Stimulated activated CD4-positive, alpha-beta T cell treated with anti-CD3 and anti-CD28 coated beads, Interleukin-15, amount 100 ng/mL, for 1 hour (primary cell): ENCODE results near the gene HNRNPH1.

Experiments
- DNase-seq, 2 donors: peaks; one replicate each; pipeline ENCODE4 v3.0.0-alpha.2; 2020; ENCODE audit warnings: low read depth in 1 of 2, low spot score in 1 of 2

HNRNPH1 gene

DNA sequence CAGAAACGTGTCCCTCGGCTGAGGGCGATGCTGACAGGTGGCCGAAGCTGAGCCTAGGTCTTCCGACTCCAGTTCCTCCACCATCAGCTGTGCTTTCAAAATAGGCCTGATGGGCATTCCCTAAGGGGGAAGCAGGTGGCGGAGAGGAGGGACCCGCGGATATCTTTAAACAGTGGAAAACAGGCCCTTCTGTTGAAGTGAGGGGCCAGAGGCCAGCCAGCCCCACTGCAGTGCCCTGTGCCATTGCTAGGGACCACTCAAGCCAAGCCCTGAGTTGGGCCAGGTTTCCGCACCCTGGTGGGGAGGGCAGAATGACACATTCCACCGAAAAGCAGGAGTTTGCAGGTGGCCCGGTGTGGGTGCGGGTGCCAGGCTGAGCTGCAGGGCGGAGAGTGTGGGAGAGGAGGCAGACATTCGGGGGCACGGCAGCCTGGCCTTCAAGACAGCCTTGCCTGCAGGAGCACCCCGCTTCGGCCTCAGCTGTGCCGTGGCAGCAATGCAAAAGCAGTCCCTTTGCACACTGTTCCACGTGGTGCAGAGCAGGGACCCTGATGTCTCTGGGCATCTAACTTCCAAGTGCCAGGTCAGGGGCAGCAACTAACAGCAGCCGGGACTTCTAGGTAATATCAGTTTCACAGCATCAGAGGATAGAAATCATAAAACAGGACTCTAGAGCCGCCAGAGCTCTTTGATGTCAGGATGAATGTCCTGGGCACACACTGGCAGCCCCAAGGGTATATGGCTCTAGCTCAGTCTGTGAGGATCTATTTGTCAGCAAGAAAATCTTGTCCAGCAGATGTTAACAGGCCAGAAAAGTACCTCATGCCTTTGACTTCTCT, 17.2 kb downstream of the HNRNPH1 start:
- DNase-seq: no peak

DNA sequence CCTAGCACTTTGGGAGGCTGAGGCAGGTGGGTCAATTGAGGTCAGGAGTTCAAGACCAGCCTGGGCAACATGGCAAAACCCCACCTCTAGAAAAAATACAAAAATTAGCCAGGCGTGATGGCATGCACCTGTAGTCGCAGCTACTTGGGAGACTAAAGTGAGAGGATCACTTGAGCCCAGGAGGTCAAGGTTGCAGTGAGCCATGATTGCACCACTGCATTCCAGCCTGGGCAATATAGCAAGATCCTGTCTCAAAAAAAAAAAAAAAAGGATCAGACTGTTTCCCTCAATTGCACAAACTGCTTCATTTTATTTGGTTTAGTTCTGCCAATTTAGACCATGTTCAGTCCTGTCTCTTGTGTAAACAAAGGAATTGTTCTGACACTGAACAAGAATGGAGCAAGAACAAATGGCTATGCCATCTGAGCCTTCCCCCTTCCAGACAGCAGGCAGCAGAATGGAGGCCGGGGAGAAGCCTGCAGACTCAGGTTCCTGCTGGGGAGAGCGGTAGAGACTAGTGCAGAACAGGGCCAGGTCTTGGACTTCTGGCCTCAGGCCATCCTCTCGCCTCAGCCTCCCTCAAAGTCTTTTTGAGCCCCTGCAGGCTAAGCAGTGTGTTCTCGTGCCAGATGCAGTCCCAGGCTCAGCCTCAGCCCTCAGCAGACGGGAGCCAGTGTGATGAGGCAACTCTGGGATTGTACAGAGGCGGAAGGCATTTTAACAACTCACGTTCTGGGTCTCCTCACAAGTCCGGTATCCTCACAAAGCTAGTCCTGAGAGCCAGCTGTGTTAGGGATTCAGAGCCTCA, 18.2 kb downstream of the HNRNPH1 start:
- DNase-seq: no peak

DNA sequence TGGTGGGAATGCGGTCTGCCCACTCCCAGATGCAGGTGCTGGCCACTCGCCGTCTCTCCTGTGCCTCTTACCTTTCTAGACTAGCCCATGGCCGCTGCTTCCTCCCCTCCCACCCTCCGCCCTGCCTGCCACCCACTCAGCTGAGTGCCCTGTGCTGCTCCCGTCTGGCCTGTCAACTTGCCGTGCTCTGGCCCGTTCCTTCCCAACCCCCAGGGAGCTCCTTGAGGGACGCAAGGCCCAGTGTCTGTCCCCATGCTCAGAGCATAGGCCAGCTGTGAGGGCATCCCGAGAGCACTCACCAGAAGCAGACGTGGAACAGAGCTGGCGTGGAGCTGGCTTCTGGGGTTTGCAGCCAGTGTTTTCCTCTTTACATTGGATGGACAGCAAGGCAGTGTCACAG, 20.2 kb downstream of the HNRNPH1 start:
- no peak for DNase-seq

DNA sequence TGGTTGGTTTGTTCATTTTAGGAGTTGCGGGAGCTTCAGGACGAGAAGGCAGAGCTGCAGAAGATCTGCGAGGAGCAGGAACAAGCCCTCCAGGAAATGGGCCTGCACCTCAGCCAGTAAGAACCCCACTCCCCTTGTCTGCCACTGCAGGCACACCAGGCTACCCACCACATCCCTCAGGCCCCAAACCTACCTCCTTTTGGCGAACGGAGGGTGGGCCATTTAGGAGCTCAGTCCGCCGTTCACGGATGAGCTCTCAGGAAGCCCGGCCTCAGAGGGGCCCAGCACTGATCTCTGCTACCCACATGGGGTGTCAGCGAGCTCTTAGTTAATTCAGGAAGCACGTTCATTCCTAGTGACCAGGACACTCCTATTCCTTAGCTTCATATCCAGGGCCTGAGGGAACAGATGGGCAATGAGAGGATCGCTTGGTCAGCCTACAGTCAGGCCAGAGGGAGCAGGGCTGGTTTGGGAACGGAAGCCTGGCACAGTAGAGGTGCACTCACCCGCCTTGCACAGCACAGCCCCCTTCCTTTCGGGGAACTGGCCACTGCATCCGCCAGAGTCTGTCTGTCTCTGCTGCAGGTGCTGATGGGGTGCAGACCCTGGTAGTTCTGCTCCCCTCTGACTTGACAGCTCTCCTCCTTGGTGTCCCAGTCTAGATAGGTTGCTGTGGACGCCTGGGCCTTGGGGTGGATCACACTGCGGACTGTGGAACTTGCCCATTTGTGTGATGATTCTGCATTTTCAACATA, 21.4 kb downstream of the HNRNPH1 start:
- DNase-seq: no peak

DNA sequence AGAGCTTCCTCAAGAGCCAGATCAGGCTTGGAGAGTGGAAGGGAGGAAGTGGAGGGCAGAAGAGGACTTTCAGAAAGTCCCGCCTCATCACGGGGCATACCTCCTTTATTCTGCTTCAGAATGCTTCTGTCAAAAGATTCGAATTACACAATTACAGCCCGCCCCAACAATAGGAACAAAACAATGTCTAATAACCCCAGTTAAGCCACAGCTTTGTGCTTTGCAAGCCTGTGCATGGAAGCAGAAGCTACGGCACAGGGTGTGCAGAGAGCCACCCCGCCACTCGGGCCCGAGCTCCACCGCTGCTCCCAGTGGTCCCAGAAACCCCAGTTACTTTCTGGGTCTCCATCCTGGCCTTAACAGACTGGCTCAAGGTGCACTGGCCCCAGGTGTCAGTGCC, 23.5 kb downstream of the HNRNPH1 start:
- DNase-seq: no peak

DNA sequence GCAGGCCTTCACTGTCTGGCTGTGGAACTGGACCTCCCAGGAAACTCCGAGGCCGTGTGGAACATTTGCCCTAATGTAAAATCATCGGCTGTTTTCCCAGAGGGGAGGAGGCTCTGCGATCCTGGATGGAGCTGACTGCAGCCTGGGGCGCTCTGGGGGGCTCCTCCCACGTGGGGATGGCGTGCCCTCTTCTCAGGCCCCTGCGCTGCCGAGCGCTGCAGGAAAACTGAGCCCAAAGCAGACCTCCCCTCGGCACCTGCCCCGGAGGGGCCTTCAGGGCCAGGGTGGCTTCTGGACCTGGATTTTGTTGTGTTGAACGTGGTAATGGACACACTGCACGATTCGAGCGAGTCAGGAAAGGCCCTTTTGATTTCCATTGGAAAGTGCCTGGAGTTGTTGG, 23.9 kb downstream of the HNRNPH1 start:
- no peak for DNase-seq

DNA sequence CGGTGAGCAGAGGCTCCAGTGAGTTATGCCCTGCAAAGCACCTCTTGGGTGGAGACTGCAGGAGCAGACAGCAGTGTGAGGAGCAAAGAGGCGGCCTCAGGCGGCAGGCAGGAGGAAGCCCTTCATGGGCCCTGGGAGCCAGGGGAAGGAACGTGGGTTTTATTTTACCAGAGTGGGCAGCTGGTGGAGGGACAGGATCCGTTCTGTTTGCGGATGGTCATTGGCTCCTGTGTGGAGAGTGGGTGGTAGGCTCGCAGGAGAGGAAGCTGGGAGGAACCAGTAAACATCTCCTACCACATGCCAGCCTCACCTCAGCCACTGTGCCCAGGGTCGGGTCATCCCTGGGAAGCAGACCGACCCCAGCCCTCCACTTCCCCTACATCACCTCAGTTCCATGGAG, 24.4 kb downstream of the HNRNPH1 start:
- DNase-seq: no peak

DNA sequence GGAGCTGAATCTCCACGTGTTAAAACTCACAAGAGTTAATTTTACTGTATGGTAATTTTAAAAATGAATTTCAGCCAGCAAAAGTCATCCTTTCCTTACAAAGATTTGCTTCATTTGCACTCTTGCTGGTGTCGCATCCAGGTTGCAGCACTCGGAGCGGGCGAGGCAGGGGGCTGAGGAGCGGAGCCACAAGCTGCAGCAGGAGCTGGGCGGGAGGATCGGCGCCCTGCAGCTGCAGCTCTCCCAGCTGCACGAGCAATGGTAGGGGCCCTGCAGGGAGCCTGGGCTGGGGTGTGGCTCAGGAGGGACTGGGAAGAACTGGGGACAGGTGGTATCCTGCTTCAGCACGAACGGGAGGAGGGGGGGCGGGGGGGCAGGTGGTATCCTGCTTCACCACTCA, 27.1 kb downstream of the HNRNPH1 start:
- DNase-seq: no peak

DNA sequence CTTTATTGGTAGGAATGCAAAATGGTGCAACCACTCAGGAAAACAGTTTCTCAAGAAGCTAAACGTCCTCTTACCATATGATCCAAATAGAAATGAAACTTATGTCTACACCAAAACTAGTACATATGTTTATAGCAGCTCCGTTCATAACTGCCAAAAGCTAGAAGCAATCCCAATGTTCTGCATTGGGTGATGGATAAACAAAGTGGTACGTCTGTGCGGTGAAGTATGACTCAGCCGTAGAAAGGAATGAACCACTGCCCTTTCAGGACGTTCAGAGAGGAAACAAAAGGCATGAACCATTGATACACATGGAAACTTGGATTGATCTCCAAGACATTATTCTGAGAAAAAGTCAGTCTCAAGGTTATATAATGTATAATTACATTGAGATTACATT, 27.6 kb downstream of the HNRNPH1 start:
- DNase-seq: no peak

DNA sequence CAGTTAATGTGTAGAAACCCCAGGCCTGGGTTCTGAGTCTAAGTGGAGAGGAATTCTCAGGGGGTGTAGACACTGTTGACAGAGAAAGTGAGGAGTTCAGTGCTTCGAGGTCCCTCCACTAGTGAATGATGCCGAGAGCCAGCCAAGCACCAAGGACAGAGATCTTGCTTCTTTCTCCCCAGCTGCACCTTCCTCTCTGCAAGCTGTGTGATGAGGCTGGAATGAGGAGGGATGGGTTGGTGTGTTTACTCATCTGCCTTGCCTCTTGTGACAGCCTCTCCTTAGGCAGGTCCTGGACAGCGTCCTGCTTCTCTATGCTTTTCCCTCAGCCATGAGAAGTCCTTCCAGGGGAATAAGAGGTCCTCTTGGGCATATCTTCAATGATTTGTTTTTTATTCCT, 35.3 kb downstream of the HNRNPH1 start:
- DNase-seq: no peak

DNA sequence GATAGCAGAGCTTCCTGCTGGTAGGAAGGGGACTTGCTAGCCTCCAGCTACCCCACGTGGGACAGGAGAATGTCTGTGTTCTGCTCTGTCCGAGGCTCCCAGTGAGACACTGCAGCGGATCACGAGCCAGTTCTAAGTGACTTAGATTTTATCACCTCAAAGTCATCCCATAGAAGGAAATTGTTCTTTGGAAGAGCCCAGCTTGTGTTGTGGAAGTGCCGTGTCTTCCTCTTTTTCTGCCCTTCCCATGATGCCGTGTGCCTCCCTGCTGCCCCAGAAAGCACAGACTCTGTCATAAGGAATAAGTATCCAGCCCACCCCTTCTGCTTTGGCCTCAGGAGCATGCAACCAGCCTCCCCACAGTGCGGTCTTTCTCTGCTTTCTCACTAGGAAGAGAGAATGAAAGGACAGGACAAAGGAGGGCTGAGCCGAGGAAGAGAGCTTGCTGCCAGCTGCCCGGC, 37.5 kb downstream of the HNRNPH1 start:
- DNase-seq: no peak

DNA sequence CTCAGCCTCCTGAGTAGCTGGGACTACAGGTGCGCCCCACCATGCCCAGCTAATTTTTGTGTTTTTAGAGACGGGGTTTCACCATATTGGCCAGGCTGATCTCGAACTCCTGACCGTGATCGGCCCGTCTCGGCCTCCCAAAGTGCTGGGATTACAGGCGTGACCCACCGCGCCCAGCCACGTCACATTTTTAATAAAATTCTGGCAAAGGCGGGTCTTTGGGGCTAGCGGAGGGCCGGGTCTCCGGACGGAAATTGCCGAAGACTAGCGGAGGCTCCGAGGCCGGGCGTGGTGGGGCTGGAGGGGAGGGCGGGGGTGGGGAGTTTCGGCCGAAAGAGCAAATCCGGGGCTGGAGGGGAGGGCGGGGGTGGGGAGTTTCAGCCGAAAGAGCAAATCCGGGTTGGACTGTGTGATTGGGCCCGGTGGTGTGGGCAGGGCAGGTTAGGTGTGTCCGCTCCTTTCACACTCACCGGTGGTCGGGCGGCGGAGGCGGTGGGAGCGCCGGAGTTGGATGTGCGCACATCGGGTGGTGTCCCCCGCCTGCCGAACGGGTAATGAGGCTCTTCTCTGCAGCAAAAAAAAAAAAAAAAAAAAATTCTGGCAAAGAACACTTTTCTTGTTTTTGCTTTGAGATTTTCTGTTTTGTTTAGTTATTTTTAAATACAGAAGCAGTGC, 46.0 kb downstream of the HNRNPH1 start:
- DNase-seq: no peak

DNA sequence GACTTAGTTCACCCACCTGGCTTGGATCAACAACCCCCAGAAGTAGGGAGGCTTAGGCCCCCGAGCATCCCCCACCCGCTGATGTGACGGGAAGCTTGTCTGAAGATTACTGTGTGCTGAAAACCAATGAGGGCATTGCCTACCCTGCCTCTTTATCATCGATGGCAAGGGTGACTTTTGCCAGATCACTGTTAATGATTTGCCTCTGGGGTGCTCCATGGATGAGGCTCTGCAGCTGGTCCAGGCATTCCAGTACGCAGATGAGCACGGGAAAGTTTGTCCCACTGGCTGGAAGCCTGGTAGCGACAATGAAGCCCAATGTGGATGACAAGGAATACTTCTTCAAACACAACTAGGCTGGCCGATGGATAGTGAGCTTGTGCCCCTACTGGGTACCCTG, 51.1 kb downstream of the HNRNPH1 start:
- DNase-seq: no peak

DNA sequence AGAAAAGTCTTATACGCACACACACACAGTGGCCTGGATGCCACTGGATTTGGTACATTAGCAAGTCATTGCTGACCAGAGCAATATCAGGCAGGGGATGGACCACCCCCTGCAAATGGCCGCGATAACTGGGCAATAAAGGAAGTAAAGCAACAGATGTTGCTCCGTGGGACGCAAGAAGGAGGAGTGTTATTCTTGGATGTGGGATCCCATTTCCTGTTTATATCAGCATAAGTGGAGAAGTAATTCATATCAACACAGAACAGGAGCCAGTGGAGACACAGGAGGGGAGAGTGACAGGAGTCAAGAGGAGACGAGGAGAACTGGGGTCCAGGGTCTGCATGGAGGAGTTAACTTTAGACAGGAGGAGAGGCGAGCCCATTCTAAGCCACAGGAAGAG, 54.8 kb downstream of the HNRNPH1 start:
- DNase-seq: no peak

DNA sequence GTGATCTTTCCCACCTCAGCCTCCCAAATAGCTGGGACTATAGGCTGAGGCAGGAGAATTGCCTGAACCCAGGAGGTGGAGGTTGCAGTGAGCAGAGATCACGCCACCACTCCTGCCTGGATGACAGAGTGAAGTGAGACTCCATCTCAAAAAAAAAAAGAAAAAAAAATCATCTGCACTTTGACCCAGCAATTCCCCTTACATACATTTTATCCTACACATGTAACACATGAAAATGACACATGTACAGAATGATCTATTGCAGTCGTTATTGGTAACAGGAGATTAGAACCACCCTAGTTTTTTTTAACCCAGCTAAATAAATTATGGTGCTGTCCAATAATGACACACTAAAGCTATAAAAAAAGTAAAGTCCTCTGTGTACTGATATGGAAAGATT, 58.9 kb downstream of the HNRNPH1 start:
- DNase-seq: no peak
